HepG2 (cell line): ENCODE measurements around the gene HCRT. TPM values are rescaled to one million over a fixed set of nuclear protein-coding genes. Genes with fewer than 3 reads are reported as not detected.

Experiments used
- AKNA ChIP-seq: sonication (generic); formaldehyde crosslinking; IDR thresholded peaks from 2 replicates; pipeline ENCODE4 v1.4.0; 2020; ENCODE audit warnings: missing genetic modification reagents, borderline replicate concordance
- CCDC6 ChIP-seq: sonication (generic); formaldehyde crosslinking; IDR thresholded peaks from 2 replicates; pipeline ENCODE4 v1.8.1; 2022; ENCODE audit warnings: mild to moderate bottlenecking, missing genetic modification reagents, moderate library complexity
- SIX4 ChIP-seq: sonication (generic); formaldehyde crosslinking; IDR thresholded peaks from 2 replicates; pipeline ENCODE4 v1.4.0; 2020; ENCODE audit warnings: missing genetic modification reagents
- ZNF138 ChIP-seq: sonication (generic); formaldehyde crosslinking; IDR thresholded peaks from 2 replicates; pipeline ENCODE4 v1.5.0; 2020; ENCODE audit warnings: mild to moderate bottlenecking, low read depth, missing genetic modification reagents
- ZNF646 ChIP-seq: sonication (generic); formaldehyde crosslinking; IDR thresholded peaks from 2 replicates; pipeline ENCODE4 v1.9.0; 2021; ENCODE audit warnings: mild to moderate bottlenecking, missing genetic modification reagents
- ZNF780A ChIP-seq: sonication (generic); formaldehyde crosslinking; IDR thresholded peaks from 2 replicates; pipeline ENCODE4 v1.8.0; 2022; ENCODE audit warnings: mild to moderate bottlenecking, missing genetic modification reagents, moderate library complexity
- polyA plus RNA-seq, 8 experiments: library from polyadenylated mRNA; depleted of rRNA in 3 of 8; stranded (reverse) in 7 of 8; unstranded in 1 of 8; fragments of >200 nt; fragmentation: Illumina TruSeq in 4 of 8; extraction: Trizol in 4 of 8; gene quantifications; 2 replicates each; pipeline versions ENCODE4 v1.2.1 to v1.2.3, GENCODE V29; 2011 to 2016; ENCODE audit warnings: low read depth in 4 of 8, missing spikeins in 1 of 8, mixed read lengths in 1 of 8; ENCODE audit not compliant: insufficient read depth in 1 of 8
- total RNA-seq, 5 experiments: library from RNA; depleted of rRNA; stranded (reverse); fragments of >200 nt; fragmentation: Illumina TruSeq; extraction: Trizol; gene quantifications; 2 replicates each; pipeline ENCODE4 v1.2.3, GENCODE V29; 2016; ENCODE audit warnings: low read depth in 1 of 5

HCRT gene
- total and polyA plus RNA-seq, 2 of the 13 experiments (the other 11 are each of a cell fraction or from before 2014, with no cell fraction given), result not detected

DNA sequence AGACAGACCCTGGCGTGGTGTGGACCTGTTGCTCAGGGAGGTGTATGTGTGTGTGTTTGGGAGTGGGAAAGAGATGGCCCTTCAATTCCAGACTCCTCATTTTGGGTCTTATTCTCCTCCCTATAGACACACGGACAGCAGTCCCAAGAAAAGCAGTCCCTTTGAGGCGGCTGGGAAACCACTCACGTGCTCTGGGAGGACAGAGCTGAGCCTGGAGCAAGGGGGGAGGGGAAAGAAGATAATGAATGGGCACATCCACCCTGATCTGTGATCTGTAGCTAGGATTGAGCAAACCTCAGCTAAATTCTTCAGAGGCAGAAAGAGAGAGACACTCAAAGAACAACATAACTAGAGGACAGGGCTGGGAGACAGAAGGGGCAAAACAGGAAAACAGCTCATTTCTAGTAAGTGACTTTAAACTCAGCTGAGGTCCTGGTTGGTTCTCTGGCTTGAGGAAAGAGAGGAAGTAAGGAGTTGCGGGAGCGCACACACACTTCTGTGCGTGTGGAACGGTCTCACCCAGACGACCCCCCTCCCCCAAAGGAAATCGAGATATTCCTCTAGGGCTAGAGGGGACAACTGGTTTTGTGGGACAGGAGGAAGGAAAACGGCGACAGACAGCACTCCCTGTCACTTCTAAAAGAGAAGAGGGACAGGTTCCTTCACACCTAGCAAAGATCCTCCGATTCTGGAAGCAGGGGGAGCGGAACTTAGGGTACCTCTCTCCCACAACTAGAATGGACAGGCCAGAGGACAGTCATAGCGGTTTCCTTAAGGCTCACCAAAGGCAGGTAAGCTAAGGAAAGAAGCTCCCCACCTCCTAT is 31.1 kb downstream of the HCRT start (continued):
- no peak for TF ChIP-seq ZNF646 (CRISPR knock-in tag)
- peak; percentile 9; the same call in 1 of the 2 replicates for TF ChIP-seq CCDC6 (CRISPR knock-in tag)
- TF ChIP-seq AKNA (CRISPR knock-in tag), result no peak
- 0 out of 2 replicates have a peak, but pooled peaks have one; percentile 10 for TF ChIP-seq SIX4 (CRISPR knock-in tag)
- no peak for TF ChIP-seq ZNF138 (CRISPR knock-in tag)
- TF ChIP-seq ZNF780A (CRISPR knock-in tag), result no peak
